Hindlimb muscle (tissue), 1 donor: ENCODE results near the gene MYO1E. TPM values are rescaled to one million over a fixed set of nuclear protein-coding genes. Genes with fewer than 3 reads are reported as not detected.
A peak's percentile ranks its signal among the peaks of the same experiment; 100 is the strongest.

ENCODE experiments used
- DNase-seq: peaks from one replicate; pipeline ENCODE4 v3.0.0-alpha.2; 2013
- polyA plus RNA-seq: library from polyadenylated mRNA; unstranded; fragments of 120-200 nt; gene quantifications from one replicate; pipeline ENCODE4 v1.2.1, GENCODE V29; 2013; ENCODE audit not compliant: insufficient read length

The MYO1E gene
- polyA plus RNA-seq, 1 donor, result 48.2 TPM

GRCh38 chr15:59190291-59190690 lies 182.4 kb downstream of the MYO1E start:
- no peak for DNase-seq

- DNase-seq, result no peak
Measured at GRCh38 chr15:59189241-59189640, 183.4 kb downstream of the MYO1E start.

GRCh38 chr15:59186501-59186900 lies 186.2 kb downstream of the MYO1E start:
- DNase-seq, result no peak

GRCh38 chr15:59185725-59186124 lies 186.9 kb downstream of the MYO1E start:
- DNase-seq, result no peak

- no peak for DNase-seq
Measured at GRCh38 chr15:59180945-59181600, 191.6 kb downstream of the MYO1E start.

GRCh38 chr15:59179717-59180116 lies 193.0 kb downstream of the MYO1E start:
- DNase-seq, result no peak

GRCh38 chr15:59178151-59178695 lies 194.4 kb downstream of the MYO1E start:
- DNase-seq, result no peak

GRCh38 chr15:59177317-59177660 lies 195.4 kb downstream of the MYO1E start:
- no peak for DNase-seq

- no peak for DNase-seq
Measured at GRCh38 chr15:59176653-59177316, 195.9 kb downstream of the MYO1E start.

GRCh38 chr15:59174835-59175831 lies 197.5 kb downstream of the MYO1E start:
- DNase-seq, result peak; percentile 24

- DNase-seq, result peak; percentile 31
Measured at GRCh38 chr15:59174151-59174834, 198.4 kb downstream of the MYO1E start.

- DNase-seq, result no peak
Measured at GRCh38 chr15:59173194-59173593, 199.5 kb downstream of the MYO1E start.

GRCh38 chr15:59172289-59172901 lies 200.3 kb downstream of the MYO1E start:
- DNase-seq, result no peak

- no peak for DNase-seq
Measured at GRCh38 chr15:59171067-59171397, 201.6 kb downstream of the MYO1E start.

GRCh38 chr15:59170295-59171066 lies 202.2 kb downstream of the MYO1E start:
- DNase-seq, result peak; percentile 27

- peak; percentile 56 for DNase-seq
Measured at GRCh38 chr15:59169251-59169708, 203.4 kb downstream of the MYO1E start.

GRCh38 chr15:59168536-59168935 lies 204.1 kb downstream of the MYO1E start:
- no peak for DNase-seq

GRCh38 chr15:59166601-59167265 lies 205.9 kb downstream of the MYO1E start:
- no peak for DNase-seq

- no peak for DNase-seq
Measured at GRCh38 chr15:59166166-59166565, 206.5 kb downstream of the MYO1E start.

GRCh38 chr15:59165726-59166125 lies 206.9 kb downstream of the MYO1E start:
- DNase-seq, result no peak
